Ramos (cell line): ENCODE data around the gene SLU7.

Source experiments
- in situ Hi-C: fragments of 300-500 bp; cut with MboI; formaldehyde crosslinking; loops from one replicate; pipeline ENCODE4 v1.14.3; 2022; ENCODE audit warnings: low sequenced_read_pairs; ENCODE audit not compliant: unreplicated experiment

SLU7 gene

DNA sequence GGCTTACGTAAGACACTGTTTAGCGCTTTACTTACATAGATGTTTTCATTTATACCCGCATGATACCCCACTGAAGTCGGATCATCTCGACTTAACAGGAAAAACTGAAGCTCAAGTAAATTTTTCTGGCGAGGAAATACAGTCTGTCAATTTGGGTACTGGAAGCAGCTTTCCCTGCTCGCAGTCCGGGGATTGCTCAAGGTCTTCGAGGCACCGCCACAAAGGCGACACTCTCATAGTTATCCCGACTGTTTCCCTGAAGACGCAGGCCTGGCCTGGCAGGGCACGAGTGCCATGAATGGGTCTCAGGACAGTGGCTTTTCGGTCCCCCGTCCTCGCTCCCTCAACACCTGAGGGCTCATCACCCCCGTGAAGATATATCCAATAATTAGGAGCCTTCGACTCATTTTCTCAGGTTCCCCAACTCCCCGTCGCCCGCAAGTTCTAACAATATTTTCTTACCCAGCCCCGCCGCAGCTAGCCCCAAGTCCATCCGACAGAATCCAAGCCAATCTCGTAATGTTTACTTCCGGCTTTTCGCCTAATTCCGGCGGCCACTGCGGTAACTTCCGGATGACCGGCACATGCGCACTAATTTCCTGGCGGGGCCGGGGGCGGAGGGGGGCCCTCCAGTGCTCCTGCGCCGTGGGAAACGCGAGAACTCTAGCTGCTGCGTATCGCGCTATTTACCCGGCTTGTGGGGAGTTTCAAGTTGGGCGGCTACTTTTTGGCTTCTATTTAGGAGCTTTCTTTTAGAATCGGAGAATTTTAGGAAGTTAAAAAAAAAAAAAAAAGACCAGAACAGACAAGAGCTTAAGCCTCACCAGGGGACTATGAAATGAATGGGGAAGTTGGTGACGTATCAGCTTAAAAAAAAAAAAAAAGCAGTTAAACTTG lies at the start of gene SLU7:
SLU7 (minus strand) TSS at position 521 of the 897 bp plus-strand sequence. CDS start 3,787 bp downstream, outside the sequence.
- in situ Hi-C loops: no loop called here

DNA sequence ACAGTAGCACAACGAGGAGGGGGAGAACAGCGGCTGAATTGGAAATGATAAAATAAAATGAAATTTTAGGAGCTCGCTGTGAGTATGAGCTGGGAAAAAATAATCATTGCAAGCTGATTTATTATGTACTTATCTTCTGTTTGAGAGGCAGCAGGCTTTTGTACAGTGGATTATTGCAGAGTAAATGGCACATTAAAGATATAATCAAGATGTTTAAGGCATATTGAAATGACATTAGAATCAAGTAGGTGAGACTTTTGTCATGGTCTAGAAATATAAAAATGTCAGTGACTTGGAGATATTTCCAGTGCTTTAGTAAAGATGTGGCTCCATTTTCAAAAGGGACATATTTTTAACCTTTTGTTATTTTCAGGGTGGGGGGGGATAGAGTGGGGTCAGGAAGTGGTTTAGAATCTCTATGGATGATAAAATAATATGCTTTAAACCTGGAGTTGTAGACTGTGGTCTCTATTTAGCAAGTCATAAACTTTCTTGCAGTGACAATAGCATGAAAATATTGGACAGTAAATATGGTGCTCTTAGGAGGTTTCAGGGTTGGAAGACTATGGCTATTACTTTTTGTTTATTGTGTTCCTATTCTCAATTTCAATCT lies 49.6 kb upstream of the SLU7 start:
- in situ Hi-C loops: no loop called here

DNA sequence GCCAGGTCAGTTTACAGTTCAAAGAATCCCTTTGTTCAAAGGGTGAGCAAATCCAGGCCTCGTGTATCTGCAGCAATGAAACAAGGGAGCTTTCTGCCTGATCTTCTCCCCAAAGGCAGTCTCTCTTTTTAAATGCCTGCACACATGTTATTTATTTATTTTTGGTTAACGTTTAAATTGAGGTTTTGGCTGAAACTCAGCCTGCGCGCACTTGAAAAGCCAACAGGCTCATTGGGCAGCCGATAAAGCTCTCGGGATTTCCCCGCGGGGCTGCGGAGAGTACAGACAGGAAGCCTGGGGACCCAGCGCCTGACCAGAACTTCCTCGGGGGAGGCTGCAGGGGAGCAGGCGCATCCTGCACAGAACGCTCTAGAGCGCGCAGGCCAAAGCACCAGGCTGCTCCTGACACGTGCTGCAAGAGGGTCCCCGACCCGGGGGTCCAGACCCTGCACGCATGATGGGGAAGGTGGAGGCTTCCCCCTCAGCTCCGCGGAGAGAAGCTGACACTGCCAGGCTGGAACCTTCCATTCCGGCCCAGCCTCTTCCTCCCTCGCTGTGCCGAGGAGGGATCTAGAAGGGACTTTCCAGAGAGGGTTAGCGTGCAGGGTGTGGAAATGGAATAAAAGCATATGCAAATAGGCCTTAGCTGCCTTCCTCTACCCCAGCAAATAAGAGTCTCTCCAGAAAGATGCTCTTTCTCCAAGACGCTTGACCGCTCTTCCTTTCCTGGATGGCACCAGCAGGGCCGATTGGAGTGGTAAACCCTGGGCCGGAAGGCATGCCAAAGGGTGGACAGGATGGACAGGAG lies 48.9 kb upstream of the SLU7 start:
- in situ Hi-C loops: no loop called here

DNA sequence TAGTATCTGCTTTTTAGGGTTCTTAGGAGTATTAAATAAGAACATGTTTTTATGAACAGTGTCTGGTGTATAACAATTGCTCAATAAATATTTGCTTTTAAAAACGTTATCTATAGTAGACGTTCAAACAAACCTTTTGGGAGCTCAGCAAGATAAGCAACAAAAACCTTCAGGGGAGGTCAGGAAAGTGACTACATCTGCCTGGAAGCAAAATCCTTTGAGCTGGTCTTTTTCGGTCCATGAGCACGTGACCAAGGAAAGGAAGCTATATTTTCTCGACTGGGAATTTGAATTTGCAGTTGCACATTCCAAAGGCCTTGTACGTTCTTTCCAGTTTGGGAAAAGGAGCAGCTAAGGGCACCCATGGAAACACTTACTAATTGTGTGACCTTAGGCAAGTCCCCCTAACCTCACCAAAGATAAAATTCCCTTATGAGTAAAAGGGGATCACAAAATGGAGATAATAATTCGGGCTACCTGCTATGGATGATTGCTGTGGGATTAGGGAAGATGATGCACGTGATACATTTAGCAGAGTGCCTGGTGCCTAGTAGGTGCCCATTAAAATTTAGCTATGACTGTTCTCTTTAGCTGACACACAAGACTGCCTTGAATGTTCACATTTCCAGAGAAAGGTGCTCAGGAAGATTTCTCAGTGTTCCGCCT lies 48.1 kb upstream of the SLU7 start:
- in situ Hi-C loops: no loop called here

DNA sequence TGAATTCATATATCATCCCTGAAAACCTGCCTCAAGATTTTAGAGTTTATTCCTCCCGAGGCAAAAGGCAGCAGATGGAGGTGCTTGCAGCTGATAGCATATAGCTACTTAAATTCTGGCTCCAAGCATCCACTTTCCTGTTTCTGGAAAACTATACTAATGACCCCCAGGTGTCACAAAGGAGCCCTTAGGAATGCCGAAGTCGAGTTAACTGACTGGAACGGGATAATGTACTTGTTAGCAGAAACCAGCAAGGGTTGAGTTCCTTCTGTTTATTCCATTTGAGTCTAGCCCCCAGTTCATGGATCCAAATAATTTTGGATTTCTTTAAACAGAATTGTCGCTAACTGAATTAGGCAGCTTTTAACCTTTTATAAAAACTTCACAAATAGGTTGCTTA lies 47.2 kb upstream of the SLU7 start:
- in situ Hi-C loops: no loop called here

DNA sequence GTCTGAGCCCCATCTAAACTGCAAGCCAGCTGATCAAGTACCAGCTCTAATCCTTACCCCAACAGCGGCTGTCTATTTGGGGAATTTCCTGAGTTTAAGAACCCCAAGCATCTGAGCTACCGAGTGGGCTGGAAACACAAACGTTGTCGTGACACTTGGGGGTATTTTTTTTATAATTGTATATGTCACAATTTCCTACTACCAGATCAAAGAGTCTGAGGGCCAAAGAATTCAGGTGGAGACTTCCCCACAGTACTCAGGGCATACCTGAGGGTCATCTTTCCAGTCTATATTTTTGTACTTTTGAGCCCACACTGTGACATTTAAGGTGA lies 45.6 kb upstream of the SLU7 start:
- in situ Hi-C loops: no loop called here

DNA sequence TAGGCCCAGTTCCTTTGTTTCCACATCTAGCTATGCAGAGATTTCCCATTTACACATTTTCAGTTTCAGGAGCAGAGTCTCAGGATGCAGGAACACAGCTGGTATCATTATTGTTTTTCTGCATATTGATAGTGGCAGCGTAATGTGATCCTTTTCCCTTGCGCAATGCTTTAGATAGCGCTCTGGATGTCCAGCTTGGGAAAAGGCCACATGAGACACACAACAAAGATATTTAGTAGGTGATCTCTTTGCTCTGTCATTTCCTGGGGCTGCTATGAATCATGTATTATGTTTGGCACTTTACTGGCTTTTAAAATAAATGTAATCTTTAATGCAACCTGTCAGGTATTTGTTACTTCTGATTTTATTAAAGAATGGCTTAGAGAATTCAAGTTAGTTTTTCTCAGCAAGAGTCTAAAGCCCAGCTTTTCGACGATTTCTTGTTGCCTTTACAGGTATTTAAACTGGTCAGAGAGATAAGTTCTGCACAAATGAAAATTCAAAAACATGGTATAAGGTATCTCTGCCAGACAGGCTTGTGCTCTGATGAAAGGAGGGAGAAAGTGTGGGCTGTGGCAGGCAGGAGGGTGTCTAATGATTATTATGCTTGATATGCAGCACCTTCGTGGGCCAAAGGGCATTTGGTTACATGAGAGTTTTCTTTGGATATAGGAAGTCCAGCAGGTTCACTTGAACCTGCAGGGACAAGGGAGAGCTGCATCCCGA lies 45.0 kb upstream of the SLU7 start:
- in situ Hi-C loops: no loop called here

DNA sequence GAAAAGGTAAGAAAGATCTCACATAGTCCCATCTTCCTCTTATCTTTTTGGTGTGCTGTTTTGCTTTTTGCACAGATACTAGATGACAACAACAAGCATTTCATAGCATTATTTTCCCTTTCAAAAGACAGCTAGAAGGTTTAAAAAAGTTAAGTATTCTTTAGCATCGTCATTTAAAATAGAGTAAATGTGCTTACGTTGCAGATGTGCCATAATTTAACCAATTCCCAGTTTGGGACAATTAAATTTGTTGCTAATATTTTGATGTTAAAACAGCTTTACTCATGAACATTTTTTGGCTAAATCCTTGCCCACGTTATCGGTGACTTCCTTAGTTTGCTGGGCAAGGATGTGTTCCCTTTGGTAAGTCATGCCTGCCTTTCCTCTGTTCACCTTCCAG lies 44.3 kb upstream of the SLU7 start:
- in situ Hi-C loops: no loop called here

DNA sequence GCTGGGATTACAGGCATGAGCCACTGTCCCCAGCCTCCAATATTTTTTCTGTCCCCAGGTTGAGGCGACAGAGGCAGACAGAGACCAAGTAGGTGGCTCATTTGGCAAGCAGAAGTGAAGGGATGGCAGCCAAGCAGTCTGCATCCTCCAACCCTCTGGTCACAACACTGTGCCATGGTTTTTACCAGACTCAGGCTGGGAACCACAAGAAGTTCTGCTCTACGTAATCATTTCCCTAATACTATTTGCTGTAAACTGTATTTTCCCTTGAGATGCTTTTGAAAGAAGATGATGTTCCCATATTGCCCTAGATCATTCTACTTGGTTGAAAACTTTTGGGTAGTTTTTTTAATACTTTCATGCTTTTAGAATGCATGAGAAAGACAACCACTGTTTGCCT lies 43.3 kb upstream of the SLU7 start:
- in situ Hi-C loops: no loop called here

DNA sequence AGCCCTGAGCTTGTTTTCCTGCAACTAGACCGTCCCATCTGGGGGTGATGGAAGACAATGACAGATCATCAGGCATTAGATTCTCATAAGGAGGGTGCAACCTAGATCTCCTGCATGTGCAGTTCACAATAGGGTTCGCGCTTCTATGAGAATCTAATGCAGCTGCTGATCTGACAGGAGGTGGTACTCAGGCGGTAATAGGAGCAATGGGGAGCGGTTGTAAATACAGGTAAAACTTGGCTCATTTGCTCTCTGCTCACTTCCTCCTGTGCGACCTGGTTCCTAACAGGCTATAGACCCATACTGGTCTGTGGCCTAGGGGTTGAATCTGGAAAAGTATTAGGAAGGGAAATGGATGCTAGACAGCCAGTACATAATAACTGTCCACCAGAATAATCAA lies 42.5 kb upstream of the SLU7 start:
- in situ Hi-C loops: no loop called here

DNA sequence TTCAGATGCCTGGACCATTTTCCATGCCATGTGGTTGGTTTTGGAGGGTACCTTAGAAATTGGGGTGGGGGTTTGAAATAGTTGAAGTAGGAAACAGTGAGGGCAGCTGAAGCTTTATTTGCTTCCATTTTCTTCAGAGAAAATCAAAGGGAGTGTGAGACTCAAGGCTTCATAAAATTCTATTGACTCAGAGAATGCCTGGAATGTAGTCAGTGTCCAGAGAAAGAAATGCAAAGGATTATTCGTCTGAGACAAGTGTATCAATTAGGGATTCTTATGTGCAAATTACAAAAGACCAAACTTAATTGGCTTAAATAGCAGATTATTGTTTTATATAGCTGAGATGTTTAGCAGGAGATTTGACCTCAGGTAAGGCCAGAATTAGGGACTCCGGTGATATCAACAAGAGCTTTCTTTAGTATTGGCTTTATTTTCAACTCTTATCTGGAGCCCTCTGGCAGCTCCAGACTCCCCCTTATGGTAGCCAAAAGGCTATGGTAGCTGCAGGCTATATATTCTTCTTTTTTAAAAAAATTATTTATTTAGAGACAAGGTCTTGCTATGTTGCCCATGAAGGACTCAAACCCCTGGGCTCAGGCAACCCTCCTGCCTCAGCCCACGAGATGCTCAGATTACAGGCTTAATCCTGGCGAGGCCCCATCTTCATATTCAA lies 41.6 kb upstream of the SLU7 start:
- in situ Hi-C loops: no loop called here

DNA sequence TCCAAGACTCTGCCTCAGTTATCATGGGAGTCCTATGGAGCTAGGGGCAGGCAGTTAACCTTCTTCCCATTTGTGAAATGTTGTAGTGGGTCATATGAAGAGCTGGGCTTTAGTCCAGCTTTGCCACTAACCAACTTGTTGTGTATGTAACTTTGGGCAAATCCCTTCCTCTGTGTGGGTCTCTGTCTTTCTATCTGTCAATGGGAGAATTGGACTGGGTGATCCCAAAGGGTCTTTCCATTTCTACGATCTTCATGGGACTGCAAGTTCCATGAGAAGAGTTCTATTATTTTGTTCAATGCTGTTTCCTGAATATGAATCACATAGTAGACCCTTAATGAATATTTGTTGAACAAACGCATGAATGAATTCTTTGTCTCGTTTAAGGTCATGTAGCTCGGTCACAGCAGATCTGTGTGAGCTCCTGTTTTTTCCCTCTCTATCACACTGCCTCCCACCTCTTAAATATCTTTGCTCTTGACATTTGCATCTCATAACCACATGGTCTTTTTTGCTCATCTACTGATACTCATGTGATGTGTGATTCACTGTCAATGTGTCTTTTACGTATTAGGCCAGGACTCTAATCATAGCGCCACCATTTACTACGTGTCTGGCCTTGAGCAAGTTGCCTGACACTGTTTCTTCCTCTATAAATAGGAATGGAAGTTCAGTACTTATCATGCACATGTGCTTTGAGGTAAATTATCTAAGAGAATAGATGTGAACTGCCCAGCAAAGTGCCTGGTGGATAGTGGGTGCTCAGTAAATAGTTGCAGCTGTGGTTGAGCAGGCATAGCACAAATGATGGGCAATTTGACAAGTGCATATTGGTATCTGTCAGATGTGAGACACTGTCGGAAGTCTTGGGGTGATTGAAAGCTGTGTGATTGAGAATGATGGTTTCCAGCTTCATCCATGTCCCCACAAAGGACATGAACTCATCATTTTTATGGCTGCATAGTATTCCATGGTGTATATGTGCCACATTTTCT lies 40.2 kb upstream of the SLU7 start:
- in situ Hi-C loops: no loop called here

DNA sequence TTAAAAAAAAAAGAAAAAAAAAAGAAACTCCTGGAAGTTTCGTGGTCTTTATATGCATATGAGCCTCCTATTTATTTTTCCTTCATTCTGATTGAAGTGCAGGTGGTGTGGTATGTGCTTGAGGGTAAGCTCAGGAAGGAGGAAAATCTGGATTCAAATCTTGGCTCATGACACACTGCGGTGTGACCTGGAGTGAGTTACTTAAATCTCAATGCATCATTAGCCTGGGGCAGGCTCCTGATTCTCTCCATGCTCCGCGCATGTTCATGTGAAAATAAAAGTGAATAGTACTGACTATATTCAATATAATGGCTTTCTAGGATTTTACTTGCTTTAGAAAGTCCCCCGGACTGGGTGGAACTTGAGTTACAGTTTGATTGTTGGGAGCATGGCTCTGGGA lies 38.4 kb upstream of the SLU7 start:
- in situ Hi-C loops: no loop called here

DNA sequence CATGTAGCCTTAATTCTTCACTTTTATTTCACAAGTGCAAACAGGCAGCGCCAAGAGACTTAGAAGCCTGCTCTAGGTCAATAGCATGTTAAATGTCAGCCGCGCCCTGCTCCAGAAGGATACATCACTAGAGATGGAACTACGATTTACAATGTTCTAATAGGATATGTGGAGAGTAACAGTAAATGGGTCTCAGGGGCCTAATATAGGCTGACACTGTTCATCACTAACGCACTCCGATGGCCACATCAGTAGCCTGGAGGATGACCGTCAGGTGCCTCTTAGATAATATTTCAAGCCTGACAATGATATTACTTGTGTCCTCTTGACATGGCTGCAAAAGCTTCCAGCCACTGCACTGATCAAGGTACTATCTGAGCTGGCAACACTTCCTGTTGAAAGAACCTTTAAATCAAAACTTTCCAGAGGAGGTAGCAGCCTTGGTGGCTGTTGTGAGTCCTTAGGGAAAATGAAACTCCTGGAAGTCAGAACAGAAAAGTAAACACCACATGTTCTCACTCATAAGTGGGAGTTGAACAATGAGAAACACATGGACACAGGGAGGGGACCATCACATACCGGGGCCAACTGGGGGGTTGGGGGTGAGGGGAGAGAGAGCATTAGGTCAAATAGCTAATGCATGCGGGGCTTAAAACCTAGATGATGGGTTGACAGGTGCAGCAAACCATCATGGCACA lies 37.7 kb upstream of the SLU7 start:
- in situ Hi-C loops: no loop called here

DNA sequence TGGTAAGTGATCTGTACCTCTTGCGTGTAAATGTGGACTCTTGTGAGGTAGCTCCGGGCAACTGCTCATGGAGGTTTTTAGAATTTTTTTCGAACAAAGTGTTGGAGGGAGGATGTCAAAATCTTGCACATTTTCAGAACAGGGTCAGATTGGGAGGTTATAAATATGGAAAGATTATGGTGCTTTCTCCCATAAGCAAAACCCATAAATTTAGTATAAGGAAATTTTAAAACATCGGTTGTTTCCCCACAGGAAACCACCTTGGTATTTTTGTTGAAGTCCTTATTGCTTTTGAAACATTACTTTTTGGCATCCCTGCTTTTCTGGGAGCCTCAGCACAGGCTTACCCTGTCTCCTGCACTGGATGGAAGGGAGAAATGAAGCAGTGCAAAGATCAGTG lies 36.7 kb upstream of the SLU7 start:
- in situ Hi-C loops: no loop called here

DNA sequence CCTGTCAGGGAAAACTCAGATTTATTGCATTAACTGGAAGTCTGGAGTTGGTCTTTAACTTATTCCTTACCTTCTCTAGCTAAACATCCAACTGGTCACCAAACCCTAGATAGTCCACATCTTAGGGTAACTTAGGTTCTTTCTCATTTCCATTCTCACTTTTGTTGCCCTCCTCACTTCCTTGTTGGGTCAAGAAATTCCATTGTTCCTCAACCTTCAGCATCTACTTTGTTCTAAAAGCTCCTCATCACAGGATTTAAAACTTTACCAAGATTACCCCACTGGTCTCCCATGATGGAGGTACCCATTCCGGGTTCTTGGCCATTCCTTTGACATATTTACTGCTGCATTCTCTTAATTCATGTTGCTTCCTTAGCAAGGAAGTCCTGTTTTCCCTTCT lies 34.9 kb upstream of the SLU7 start:
- in situ Hi-C loops: no loop called here

DNA sequence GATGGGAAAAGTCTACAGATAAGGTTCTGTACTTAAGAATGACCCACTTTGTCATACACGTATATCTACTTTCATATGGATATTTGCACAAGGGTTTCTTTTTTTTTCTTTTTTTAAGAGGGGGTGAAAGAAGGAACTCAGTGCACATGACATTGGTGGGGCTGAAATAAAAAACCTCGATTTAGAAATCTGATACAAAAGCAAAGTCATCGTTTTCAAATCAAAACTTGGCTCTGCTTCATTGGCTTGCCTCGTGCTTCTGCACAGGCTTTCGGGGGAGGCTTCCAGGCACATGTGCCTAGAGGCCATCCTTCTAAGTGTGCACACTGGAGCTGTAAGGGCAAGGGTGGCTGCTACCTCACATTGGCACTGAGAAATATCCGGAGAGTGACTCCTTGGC lies 33.9 kb upstream of the SLU7 start:
- in situ Hi-C loops: no loop called here

DNA sequence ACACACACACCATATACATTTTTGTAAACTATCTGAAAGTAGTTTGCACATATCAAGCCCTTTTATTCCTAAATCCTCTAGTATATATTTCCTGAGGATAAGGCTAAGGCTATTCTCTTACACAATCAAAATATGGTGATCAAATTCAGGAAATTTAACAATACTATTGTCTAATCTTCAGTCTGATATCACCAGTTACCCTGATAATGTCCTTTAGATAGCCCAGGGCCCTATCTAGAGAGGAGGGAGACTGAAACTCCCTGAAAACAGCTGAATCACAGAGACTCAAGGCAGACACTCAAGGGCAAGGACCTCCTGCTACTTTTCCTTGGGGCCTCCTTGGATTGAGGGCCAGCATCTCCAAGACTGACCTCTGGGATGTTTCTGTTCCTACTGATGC lies 33.2 kb upstream of the SLU7 start:
- in situ Hi-C loops: no loop called here
